ENCODE measurements around the gene GPS1. TPM values are rescaled to one million over a fixed set of nuclear protein-coding genes. Genes with fewer than 3 reads are reported as not detected.
A peak's percentile ranks its signal among the peaks of the same experiment; 100 is the strongest.

The GPS1 gene
- total RNA-seq, 2 donors from 2014 or later: 60.3 to 77.1 TPM

DNA sequence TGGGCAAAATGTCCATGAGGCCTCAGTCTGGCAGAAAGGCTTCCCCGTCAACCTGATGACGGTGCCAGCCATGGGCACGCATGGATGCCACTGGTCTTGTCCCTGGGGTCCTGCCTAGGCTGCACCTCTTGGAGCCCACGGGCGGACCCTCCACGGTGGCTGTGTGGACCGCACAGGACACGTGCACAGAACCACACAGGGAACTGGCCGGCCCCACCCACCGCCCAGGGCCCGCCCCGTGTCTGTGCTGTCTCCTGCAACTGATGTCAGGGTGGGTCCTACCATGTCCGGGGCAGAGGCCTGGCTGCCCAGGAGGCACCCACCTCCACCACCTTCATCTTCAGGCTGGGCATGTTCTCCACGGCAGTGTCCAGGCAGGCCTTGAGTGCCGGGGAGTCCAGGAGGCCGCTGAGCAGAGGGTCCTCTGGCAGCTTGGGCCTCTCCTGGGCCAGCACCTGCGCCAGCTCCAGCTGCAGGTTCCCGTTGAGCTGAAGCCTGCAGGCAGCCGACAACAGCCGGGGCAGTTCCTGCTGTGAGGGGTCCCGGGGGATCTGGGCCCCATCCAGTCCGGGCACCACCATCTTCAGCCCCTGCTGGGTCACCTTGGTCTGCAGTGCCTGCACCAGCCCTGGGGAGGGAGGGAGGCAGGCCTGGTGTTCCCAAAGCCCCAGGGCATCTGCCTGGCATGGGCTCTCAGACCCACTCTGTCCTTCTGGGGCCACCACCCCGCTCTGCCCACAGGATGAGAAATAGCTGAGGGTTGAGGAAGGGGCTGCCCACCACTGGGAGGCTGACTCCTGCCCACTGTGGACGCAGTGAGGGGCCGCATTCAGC, 34.5 kb downstream of the GPS1 start:
- DNase-seq (ENCODE audit: low spot score in 2 of 2): no peak
- Mint-ChIP-seq H3K27ac (no peak overlapping the region), H3K9me3 (no peaks in the 10 kb centered on the region), H3K36me3 (no peaks in the 10 kb centered on the region)
- no peak for ATAC-seq

DNA sequence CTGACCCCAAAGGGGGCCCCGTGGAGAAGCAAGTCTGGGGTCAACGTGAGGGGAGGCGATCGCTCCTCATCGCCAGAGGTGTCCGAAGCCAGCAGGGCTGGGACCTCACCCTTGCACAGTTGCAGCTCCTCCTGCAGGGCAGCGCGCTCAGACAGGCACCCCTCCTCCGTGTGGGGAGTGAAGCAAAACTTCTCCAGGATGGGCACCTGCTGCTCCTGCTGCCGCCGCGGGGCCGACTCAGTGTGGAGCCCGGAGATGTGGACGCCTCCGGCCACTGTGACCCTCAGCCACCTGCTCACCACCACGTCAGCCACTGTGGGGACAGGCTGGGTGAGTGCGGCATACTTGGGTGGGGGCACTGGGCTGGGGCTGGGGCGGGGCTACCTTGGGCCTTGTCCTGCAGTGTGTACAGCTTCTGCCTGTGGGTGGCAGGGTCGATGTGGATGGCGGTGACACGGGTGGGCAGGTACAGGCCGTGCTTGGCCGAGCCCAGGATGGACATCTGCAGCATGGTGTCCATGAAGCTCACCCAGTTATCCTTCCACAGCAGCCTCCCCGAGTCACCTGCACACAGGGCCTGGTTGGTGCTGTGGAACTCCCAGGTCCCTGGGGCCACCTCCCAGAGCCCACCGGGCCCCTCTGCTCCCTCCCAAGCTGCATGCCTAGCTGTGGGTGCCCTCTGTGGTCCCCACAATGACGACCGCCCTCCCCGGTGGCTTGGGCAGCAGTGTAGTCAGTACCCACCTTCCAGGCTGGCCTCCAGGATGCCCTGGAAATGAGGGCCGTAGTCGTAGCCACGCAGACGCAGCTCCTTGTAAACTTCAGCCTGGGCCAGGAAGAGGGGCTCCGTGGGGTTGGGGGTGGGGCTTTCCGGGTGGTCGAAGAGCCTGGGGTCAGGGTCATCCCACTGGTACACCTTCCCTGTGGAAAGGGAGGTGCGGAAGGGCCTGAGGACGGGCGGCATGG, 35.5 kb downstream of the GPS1 start:
- Mint-ChIP-seq H3K27ac (no peak overlapping the region), H3K9me3 (no peaks in the 10 kb centered on the region), H3K36me3 (no peaks in the 10 kb centered on the region)
- ATAC-seq: no peak
- no peak for DNase-seq (ENCODE audit: low spot score in 2 of 2)

DNA sequence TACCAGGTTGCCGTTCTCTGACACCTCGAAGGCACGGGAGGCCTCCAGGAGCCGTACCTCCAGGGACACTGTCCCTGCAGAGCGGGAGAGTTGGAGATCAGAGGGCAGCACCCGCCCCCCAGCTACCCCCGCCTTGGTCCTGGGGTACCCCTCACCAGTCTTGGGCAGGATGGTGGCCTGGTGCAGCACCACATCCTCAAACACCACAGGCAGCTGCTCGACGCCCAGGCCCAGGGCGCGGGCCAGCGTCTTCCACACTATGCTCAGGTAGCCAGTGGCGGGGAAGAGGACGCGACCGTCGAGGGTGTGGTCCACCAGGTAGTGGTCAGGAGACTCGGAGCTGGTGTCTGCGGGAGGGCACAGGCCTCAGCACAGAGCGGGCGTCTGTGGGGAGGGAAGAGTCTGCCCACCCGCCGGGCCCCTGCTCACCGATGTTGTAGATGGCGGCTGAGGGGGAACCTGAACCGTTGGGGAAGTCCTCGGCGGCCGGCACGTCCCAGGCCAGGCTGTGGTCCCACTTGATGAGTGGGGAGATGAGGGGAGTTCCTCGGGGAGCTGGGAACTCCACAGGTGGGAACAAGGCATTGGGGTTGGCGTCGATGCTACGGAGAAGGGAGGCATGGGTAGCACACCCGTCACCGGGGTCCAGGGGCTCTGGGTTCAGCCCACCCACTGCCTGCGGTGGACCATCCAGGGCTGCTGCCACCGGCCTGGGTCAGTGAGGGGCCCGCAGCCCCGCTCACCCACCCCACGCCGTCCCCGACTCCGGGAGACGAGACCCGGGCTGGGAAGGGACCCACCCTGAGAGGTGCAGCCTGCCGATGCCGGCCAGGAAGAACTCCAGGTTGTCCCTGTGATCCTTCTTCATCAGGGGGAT, 36.5 kb downstream of the GPS1 start:
- ATAC-seq: no peak
- DNase-seq (ENCODE audit: low spot score in 2 of 2): no peak
- no peaks in the 10 kb centered on the region for H3K9me3 Mint-ChIP-seq
- peaks cover 1% of the 10 kb centered on the region in 2 donors for H3K36me3 Mint-ChIP-seq
- H3K27ac Mint-ChIP-seq: no peak overlapping the region

DNA sequence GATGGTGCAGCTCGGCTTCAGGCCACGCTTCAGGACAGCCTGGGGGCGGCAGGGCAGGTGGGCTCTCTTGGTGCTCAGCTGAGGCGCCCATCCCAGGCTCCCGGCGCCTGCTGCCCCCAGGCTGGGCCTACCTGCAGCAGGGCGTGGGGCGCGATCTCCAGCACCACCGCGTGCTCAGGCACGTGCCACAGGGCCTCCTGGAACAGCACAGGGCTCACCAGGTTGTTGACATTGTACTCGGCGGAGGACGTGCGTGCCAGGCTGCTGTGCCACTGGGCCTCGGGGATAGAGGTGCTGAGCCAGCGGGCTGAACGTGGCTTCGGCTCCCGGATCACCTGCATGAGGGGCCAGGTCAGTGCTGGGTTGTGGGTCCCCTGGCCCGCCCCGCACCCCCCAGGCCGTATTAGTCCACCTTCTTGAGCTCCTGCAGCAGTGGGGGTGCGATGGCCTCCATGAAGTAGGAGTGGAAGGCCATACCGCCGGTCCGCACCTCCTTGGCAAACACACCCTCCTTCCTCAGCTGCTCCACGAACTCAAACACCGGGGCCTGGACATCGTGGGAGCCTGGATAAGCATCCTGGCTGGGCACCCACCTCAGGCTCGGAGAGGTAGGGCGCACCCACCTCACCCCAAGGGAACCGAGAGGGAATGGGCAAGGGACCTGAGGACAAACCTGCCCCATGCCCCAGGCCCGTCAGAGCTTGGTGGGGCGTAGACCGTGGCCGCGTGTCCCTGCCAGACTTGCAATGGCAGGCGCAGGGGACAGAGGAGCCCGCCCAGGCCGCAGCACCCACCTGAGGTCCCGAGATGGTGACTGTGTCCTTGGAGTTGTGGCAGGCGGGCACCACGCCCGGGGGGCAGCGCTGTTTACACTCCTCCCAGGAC, 37.4 kb downstream of the GPS1 start:
- H3K27ac Mint-ChIP-seq: no peak overlapping the region
- H3K36me3 Mint-ChIP-seq: peaks cover 4% of the 10 kb centered on the region in 2 donors
- DNase-seq (ENCODE audit: low spot score in 2 of 2): no peak
- no peak for ATAC-seq
- H3K9me3 Mint-ChIP-seq: no peaks in the 10 kb centered on the region

DNA sequence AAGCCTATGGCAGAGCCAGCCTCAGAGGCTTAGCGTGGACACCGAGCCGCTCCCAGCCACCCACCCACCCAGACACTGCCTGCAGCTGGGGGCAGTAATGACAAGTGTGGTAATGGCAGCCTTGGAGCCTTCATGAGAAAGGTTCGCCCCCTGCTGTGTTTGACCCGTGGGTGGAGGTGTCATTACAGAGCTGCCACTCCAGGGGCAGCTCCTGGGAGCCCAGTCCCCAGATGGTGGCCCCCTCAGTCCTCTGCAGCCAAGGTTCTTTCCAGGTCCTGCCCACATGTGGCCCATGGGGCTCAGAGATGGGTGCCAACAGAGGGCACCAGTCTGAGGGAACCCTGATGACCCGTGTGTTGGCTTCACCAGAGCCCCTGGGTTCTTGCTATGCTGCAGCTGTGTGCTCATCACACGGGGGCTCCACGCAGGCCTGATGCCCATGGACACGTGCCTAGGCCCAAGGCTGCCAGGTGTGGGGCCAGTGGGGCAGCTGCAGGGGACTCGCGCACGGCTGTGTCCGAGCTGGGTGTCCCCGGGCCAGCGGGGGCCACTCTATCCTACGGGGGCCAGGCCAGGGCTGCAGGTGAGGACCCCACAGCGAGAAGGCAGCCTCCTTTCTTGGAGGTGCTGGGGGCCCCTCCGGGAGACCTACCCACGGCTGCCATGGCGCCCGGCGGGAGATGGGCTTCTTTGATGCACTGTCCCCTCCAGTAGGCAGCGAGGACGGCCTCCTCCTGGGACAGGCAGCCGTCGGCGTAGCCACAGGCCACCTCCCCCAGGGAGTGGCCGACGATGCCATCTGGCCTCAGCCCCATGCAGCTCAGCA, 38.2 kb downstream of the GPS1 start:
- Mint-ChIP-seq H3K27ac (no peak overlapping the region), H3K9me3 (no peaks in the 10 kb centered on the region), H3K36me3 (peaks cover 4% of the 10 kb centered on the region in 2 donors)
- ATAC-seq: no peak
- DNase-seq (ENCODE audit: low spot score in 2 of 2): no peak

DNA sequence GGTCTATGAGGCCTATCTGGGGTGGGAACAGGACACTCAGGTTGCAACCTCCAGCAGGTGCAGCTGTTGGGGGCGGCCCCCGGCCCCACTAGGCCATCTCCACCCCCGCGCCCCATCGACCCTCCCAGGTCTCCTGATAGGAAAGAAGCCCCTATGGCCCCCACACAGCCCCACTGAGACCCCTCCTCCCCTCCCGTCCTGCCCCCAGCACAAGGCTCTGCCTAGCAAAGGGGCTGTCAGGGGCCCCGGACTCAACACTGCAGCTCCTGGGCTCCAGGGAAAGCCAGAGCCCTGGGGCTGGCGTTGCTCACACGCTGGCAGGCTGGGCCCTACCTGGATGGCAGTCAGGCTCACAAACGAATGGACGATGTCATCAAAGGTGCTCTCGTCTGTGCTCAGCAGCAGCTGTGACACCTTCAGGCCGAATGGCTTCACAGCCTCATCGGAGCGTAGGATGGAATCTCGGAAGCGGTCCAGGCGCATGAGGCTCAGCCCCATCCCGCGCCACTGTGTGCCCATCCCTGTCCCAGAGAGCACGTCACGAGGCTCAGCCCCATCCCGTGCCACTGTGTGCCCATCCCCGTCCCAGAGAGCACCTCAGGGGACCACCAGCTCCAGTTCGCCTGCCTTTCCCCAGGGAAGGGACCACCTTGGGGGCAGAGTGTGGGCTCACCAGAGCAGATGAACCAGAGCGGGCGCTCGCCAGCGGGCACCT, 39.0 kb downstream of the GPS1 start:
- Mint-ChIP-seq H3K36me3 (peaks cover 4% of the 10 kb centered on the region in 2 donors), H3K9me3 (no peaks in the 10 kb centered on the region), H3K27ac (no peak overlapping the region)
- ATAC-seq: no peak
- DNase-seq (ENCODE audit: low spot score in 2 of 2): no peak

DNA sequence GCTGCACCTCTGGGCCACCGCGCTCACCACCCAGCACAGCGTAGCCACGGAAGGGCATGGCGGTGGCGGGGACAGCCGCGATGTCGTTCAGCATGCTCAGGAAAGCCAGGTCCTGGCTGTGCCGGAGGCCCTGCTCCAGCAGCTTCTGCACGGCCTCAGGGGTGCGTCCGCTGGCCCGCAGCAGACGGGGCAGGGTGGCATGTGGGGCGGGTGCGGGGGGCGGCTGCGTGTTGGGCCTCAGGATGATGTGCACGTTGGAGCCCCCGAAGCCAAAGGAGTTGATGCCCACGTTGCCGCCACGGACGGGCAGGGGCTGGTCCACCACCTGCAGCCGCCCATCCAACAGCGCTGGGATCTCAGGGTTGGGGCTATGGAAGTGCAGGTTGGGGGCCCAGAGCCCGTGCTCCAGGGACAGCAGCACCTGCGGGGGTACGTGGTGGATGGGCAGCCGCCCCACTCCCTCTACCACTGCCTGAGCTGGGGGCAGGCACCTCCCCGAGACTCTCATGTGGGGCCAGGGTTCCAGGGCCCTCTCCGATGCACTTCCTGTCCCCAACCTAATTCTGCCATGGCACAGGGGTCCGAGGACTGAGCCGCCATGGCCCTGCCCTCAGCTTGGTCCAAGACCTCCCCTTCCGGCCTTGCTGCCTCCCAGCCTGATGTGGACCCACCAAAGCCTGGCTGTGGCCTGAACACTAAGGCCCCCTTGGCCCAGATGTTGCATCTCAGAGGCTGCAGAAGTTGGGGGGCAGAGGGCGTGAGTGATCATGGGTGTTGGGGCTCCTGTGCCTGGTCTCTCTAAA, 39.8 kb downstream of the GPS1 start:
- no peak for DNase-seq (ENCODE audit: low spot score in 2 of 2)
- H3K9me3 Mint-ChIP-seq: no peaks in the 10 kb centered on the region
- H3K27ac Mint-ChIP-seq: no peak overlapping the region
- peaks cover 4 to 8% of the 10 kb centered on the region in 2 donors for H3K36me3 Mint-ChIP-seq
- no peak for ATAC-seq

DNA sequence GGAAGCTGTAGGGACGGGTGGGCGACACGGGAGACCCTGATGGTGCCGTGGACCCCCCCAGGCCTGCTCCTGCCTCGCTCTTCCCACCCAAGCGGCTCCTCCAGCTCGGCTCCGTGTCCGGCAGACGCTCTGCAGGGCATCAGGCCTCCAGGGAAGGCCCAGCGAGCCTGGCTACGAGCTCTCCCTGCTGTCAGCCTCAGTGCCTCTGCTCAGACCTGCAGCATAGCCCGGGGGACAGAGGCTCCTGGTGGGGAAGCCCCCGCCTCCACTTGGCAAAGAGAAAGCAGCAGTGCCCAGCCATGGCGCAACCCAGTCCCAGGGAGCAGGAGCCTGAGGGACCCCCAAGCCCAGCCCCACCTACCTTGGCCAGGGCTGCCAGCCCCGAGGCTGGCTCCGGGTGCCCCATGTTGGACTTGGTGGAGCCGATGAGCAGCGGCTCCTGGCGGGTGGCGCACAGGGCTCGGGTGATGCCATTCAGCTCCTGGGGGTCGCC, 40.4 kb downstream of the GPS1 start:
- Mint-ChIP-seq H3K27ac (no peak overlapping the region), H3K9me3 (no peaks in the 10 kb centered on the region), H3K36me3 (peaks cover 4 to 8% of the 10 kb centered on the region in 2 donors)
- DNase-seq (ENCODE audit: low spot score in 2 of 2) (no peak), ATAC-seq (no peak)

DNA sequence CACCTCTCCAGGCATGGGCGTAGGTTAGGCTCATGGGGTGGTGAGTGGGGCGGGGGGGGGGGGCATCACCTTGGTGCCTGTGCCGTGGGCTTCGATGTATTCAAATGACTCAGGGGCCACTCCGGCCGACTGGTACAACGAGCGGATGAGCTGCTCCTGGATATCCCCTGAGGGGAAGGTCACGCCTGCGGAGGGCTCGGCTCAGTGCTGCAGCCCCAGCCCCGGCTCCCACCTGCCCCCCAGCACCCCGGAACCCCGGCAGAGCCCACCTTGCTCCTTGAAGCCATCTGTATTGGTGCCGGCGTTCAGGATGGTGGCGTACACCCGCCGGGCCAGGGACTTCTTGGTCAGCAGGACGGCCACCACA, 40.9 kb downstream of the GPS1 start:
- H3K9me3 Mint-ChIP-seq: no peaks in the 10 kb centered on the region
- DNase-seq (ENCODE audit: low spot score in 2 of 2) (no peak), ATAC-seq (no peak)
- peaks cover 4 to 8% of the 10 kb centered on the region in 2 donors for H3K36me3 Mint-ChIP-seq
- H3K27ac Mint-ChIP-seq: no peak overlapping the region

DNA sequence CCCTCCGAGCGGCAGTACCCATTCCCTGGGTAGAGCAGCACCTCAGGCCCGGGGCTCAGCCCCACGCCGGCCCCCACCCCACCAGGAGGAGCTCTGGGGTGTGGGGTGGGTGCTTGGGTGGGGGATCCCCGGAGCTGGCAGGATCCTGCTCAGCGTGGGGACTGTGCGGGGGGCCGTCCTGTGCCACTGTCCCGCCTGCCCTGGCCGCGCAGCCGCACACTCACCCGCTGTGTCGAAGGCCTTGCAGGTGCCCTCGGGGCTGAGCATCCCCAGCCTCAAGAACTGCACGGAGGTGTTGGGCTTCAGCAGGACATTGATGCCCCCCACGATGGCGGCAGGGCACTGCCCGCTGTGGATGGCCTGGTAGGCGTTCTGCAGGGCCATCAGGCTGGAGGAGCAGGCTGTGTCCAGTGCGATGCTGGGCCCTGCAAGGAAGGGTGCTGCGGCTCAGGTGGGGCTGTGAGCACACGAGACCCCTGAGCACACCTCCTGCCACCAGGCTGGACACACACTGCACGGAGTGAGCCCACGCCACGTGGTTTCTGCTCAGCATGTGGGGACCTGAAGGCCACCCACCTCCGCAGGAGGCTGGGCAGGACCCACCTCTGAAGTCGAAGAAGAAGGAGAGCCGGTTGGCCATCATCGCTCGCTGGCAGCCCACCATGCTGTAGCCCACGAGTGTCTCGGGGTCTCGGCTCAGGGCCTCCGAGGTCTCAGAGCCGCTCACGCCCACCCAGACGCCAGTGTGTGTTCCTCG, 41.5 kb downstream of the GPS1 start:
- DNase-seq (ENCODE audit: low spot score in 2 of 2) (no peak), ATAC-seq (no peak)
- H3K27ac Mint-ChIP-seq: no peak overlapping the region
- H3K9me3 Mint-ChIP-seq: no peaks in the 10 kb centered on the region
- H3K36me3 Mint-ChIP-seq: peaks cover 4 to 8% of the 10 kb centered on the region in 2 donors

DNA sequence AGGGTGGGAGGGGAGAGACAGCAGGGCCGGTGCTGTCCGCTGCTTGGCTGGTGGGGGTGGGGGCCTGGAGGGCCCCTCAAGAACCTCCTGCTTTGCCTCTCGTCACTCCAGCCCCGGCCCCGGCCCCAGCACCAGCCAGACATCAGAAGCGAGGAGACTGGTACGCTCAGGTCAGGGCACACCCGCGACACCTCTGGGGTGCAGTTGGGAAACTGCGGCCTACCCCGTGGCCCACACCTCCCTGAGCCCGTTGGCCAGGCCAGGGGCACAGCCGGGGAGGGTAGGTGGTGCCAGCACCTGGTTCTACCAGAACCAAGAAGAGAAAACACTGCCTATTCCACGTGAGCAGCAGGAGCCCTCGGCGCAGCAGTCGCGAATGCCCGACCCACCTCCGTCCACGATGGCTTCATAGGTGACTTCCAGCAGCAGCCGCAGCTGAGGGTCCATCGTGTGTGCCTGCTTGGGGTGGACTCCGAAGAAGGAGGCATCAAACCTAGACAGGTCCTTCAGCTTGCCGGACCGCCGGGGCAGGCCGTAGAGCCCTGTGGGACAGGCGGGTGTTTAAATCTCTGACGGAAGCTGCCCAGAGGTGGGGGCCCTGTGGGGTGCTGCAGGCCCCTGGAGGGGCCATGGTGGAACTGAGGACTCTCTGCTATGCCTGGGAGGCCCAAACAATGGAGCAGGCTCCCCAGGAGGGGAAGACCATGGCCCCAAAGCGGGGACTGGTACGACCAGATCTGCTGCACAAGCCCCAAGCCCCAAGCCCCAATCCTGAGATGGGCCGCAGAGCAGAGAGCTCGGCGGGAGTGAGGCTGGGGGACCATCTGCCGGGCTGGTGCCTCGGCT, 43.5 kb downstream of the GPS1 start:
- H3K27ac Mint-ChIP-seq: peak overlapping the region in 1 of 2 donors; percentile 59
- ATAC-seq (no peak), DNase-seq (ENCODE audit: low spot score in 2 of 2) (no peak)
- H3K9me3 Mint-ChIP-seq: no peaks in the 10 kb centered on the region
- peaks cover 4 to 8% of the 10 kb centered on the region in 2 donors for H3K36me3 Mint-ChIP-seq
